ENCODE measurements around the gene NUP93.
A peak's percentile ranks its signal among the peaks of the same experiment; 100 is the strongest.

Gene NUP93

GRCh38 chr16:56729735-56730662, at the start of gene NUP93:
NUP93 (plus strand) TSS chr16:56730129; CDS start chr16:56748248, 18,119 bp downstream.
- DNase-seq (ENCODE audit: low read depth in 2 of 3, low spot score in 1 of 3): peak; percentile 73 to 88 (median 80)

- peak; percentile 83 to 86 (median 85) for DNase-seq (ENCODE audit: low read depth in 2 of 3, low spot score in 1 of 3)
Observed at GRCh38 chr16:56681939-56682702, 47.8 kb upstream of the NUP93 start, which contains the start of gene MT1X. MT1X (plus strand) TSS chr16:56682470; CDS start chr16:56682541, 71 bp downstream.

GRCh38 chr16:56682703-56683397, 47.1 kb upstream of the NUP93 start:
- DNase-seq (ENCODE audit: low read depth in 2 of 3, low spot score in 1 of 3): no peak

- no peak for DNase-seq (ENCODE audit: low read depth in 2 of 3, low spot score in 1 of 3)
Observed at GRCh38 chr16:56683424-56684172, 46.3 kb upstream of the NUP93 start.

GRCh38 chr16:56684256-56684925, 45.5 kb upstream of the NUP93 start:
- DNase-seq (ENCODE audit: low read depth in 2 of 3, low spot score in 1 of 3): no peak

GRCh38 chr16:56684926-56685590, 44.9 kb upstream of the NUP93 start:
- DNase-seq (ENCODE audit: low read depth in 2 of 3, low spot score in 1 of 3): no peak

GRCh38 chr16:56686758-56687157, 43.2 kb upstream of the NUP93 start:
- DNase-seq (ENCODE audit: low read depth in 2 of 3, low spot score in 1 of 3): no peak

- DNase-seq (ENCODE audit: low read depth in 2 of 3, low spot score in 1 of 3): no peak
Observed at GRCh38 chr16:56688762-56689161, 41.2 kb upstream of the NUP93 start.

GRCh38 chr16:56689171-56689570, 40.8 kb upstream of the NUP93 start:
- no peak for DNase-seq (ENCODE audit: low read depth in 2 of 3, low spot score in 1 of 3)

GRCh38 chr16:56690420-56691122, 39.4 kb upstream of the NUP93 start:
- DNase-seq (ENCODE audit: low read depth in 2 of 3, low spot score in 1 of 3): no peak

GRCh38 chr16:56691885-56692284, 38.0 kb upstream of the NUP93 start:
- DNase-seq (ENCODE audit: low read depth in 2 of 3, low spot score in 1 of 3): no peak

- no peak for DNase-seq (ENCODE audit: low read depth in 2 of 3, low spot score in 1 of 3)
Observed at GRCh38 chr16:56695246-56695645, 34.7 kb upstream of the NUP93 start.

GRCh38 chr16:56697456-56698155, 32.3 kb upstream of the NUP93 start:
- DNase-seq (ENCODE audit: low read depth in 2 of 3, low spot score in 1 of 3): no peak

- no peak for DNase-seq (ENCODE audit: low read depth in 2 of 3, low spot score in 1 of 3)
Observed at GRCh38 chr16:56700195-56700594, 29.7 kb upstream of the NUP93 start.

- DNase-seq (ENCODE audit: low read depth in 2 of 3, low spot score in 1 of 3): no peak
Observed at GRCh38 chr16:56700631-56701030, 29.3 kb upstream of the NUP93 start.

GRCh38 chr16:56701534-56701933, 28.4 kb upstream of the NUP93 start:
- DNase-seq (ENCODE audit: low read depth in 2 of 3, low spot score in 1 of 3): no peak

- DNase-seq (ENCODE audit: low read depth in 2 of 3, low spot score in 1 of 3): no peak
Observed at GRCh38 chr16:56702836-56703235, 27.1 kb upstream of the NUP93 start.
